HEK293 (cell line): ENCODE results near the gene ZWILCH.

ENCODE experiments used
- BCL11B ChIP-seq: fragments of 450-650 bp; formaldehyde crosslinking; IDR thresholded peaks from 2 replicates; pipeline ENCODE4 v1.5.1; 2016; ENCODE audit warnings: low read depth, missing biosample characterization, missing genetic modification characterization
- HIC1 ChIP-seq: fragments of 450-650 bp; formaldehyde crosslinking; IDR thresholded peaks from 2 replicates; pipeline ENCODE4 v1.5.1; 2016; ENCODE audit warnings: missing biosample characterization, missing genetic modification characterization
- HOXD13 ChIP-seq: sonication (generic); formaldehyde crosslinking; IDR thresholded peaks from 2 replicates; pipeline ENCODE4 v1.8.0; 2022; ENCODE audit warnings: missing genetic modification reagents, borderline replicate concordance
- KLF7 ChIP-seq: fragments of 450-650 bp; formaldehyde crosslinking; IDR thresholded peaks from 2 replicates; pipeline ENCODE4 v1.5.1; 2016; ENCODE audit warnings: missing biosample characterization, missing genetic modification characterization, borderline replicate concordance
- KLF9 ChIP-seq: fragments of 450-650 bp; formaldehyde crosslinking; IDR thresholded peaks from 2 replicates; pipeline ENCODE4 v1.5.1; 2016; ENCODE audit warnings: missing biosample characterization, missing genetic modification characterization, low read depth
- OVOL3 ChIP-seq: fragments of 450-650 bp; formaldehyde crosslinking; IDR thresholded peaks from 2 replicates; pipeline ENCODE4 v1.5.1; 2016; ENCODE audit warnings: missing biosample characterization, missing genetic modification characterization
- SALL2 ChIP-seq: fragments of 450-650 bp; formaldehyde crosslinking; IDR thresholded peaks from 2 replicates; pipeline ENCODE4 v1.5.0; 2017; ENCODE audit warnings: missing biosample characterization, mild to moderate bottlenecking, missing genetic modification characterization, borderline replicate concordance
- SP2 ChIP-seq: fragments of 450-650 bp; formaldehyde crosslinking; IDR thresholded peaks from 2 replicates; pipeline ENCODE4 v1.5.1; 2016; ENCODE audit warnings: missing biosample characterization, missing genetic modification characterization
- SP7 ChIP-seq: fragments of 450-650 bp; formaldehyde crosslinking; IDR thresholded peaks from 2 replicates; pipeline ENCODE4 v1.5.1; 2016; ENCODE audit warnings: missing biosample characterization, missing genetic modification characterization
- WT1 ChIP-seq: fragments of 450-650 bp; formaldehyde crosslinking; IDR thresholded peaks from 2 replicates; pipeline ENCODE4 v1.5.1; 2016; ENCODE audit warnings: missing biosample characterization, missing genetic modification characterization
- ZBTB10 ChIP-seq: fragments of 450-650 bp; formaldehyde crosslinking; IDR thresholded peaks from 2 replicates; pipeline ENCODE4 v1.5.1; 2016; ENCODE audit warnings: missing biosample characterization, missing genetic modification characterization
- ZBTB11 ChIP-seq: fragments of 450-650 bp; formaldehyde crosslinking; conservative IDR thresholded peaks from 2 replicates; pipeline ENCODE4 v1.5.1; 2016; ENCODE audit warnings: low read depth, missing biosample characterization, missing genetic modification characterization
- ZBTB48 ChIP-seq: fragments of 450-650 bp; formaldehyde crosslinking; IDR thresholded peaks from 2 replicates; pipeline ENCODE4 v1.5.1; 2016; ENCODE audit warnings: missing biosample characterization, missing genetic modification characterization
- ZIC2 ChIP-seq: fragments of 450-650 bp; formaldehyde crosslinking; IDR thresholded peaks from 2 replicates; pipeline ENCODE4 v1.5.1; 2016; ENCODE audit warnings: missing biosample characterization, missing genetic modification characterization
- ZNF112 ChIP-seq: fragments of 450-650 bp; formaldehyde crosslinking; IDR thresholded peaks from 2 replicates; pipeline ENCODE4 v1.5.0; 2017; ENCODE audit warnings: missing biosample characterization, missing genetic modification characterization
- ZNF114 ChIP-seq: fragments of 450-650 bp; formaldehyde crosslinking; IDR thresholded peaks from 2 replicates; pipeline ENCODE4 v1.5.0; 2017; ENCODE audit warnings: missing biosample characterization, missing genetic modification characterization
- ZNF138 ChIP-seq: fragments of 450-650 bp; formaldehyde crosslinking; IDR thresholded peaks from 2 replicates; pipeline ENCODE4 v1.5.1; 2016; ENCODE audit warnings: missing biosample characterization, missing genetic modification characterization, borderline replicate concordance
- ZNF169 ChIP-seq: fragments of 450-650 bp; formaldehyde crosslinking; IDR thresholded peaks from 2 replicates; pipeline ENCODE4 v1.5.1; 2016; ENCODE audit warnings: missing biosample characterization, missing genetic modification characterization
- ZNF2 ChIP-seq: fragments of 450-650 bp; formaldehyde crosslinking; IDR thresholded peaks from 2 replicates; pipeline ENCODE4 v1.5.1; 2016; ENCODE audit warnings: missing biosample characterization, missing genetic modification characterization
- ZNF223 ChIP-seq: fragments of 450-650 bp; formaldehyde crosslinking; IDR thresholded peaks from 2 replicates; pipeline ENCODE4 v1.5.1; 2016; ENCODE audit warnings: missing biosample characterization, missing genetic modification characterization
- ZNF23 ChIP-seq: fragments of 450-650 bp; formaldehyde crosslinking; IDR thresholded peaks from 2 replicates; pipeline ENCODE4 v1.5.1; 2016; ENCODE audit warnings: missing biosample characterization, missing genetic modification characterization, borderline replicate concordance
- ZNF449 ChIP-seq: fragments of 450-650 bp; formaldehyde crosslinking; IDR thresholded peaks from 2 replicates; pipeline ENCODE4 v1.5.1; 2017; ENCODE audit warnings: missing biosample characterization, mild to moderate bottlenecking, missing genetic modification characterization, moderate library complexity
- ZNF473 ChIP-seq: fragments of 450-650 bp; formaldehyde crosslinking; IDR thresholded peaks from 2 replicates; pipeline ENCODE4 v1.5.1; 2017; ENCODE audit warnings: missing biosample characterization, missing genetic modification characterization
- ZNF747 ChIP-seq: fragments of 450-650 bp; formaldehyde crosslinking; IDR thresholded peaks from 2 replicates; pipeline ENCODE4 v1.5.1; 2016; ENCODE audit warnings: missing biosample characterization, missing genetic modification characterization
- ZNF768 ChIP-seq: fragments of 450-650 bp; formaldehyde crosslinking; IDR thresholded peaks from 2 replicates; pipeline ENCODE4 v1.5.1; 2018; ENCODE audit warnings: missing biosample characterization, mild to moderate bottlenecking, missing genetic modification characterization
- ZNF785 ChIP-seq: fragments of 450-650 bp; formaldehyde crosslinking; IDR thresholded peaks from 2 replicates; pipeline ENCODE4 v1.5.1; 2016; ENCODE audit warnings: missing biosample characterization, missing genetic modification characterization
- ZNF837 ChIP-seq: fragments of 450-650 bp; formaldehyde crosslinking; IDR thresholded peaks from 2 replicates; pipeline ENCODE4 v1.5.1; 2016; ENCODE audit warnings: missing biosample characterization, missing genetic modification characterization
- ZNF843 ChIP-seq: fragments of 450-650 bp; formaldehyde crosslinking; IDR thresholded peaks from 2 replicates; pipeline ENCODE4 v1.5.1; 2016; ENCODE audit warnings: missing biosample characterization, missing genetic modification characterization
- TF ChIP-seq, protein P1 (sequence below): fragments of 450-650 bp; formaldehyde crosslinking; IDR thresholded peaks from 2 replicates; pipeline ENCODE4 v1.5.1; 2016; ENCODE audit warnings: missing biosample characterization, missing genetic modification characterization

ZWILCH gene

DNA sequence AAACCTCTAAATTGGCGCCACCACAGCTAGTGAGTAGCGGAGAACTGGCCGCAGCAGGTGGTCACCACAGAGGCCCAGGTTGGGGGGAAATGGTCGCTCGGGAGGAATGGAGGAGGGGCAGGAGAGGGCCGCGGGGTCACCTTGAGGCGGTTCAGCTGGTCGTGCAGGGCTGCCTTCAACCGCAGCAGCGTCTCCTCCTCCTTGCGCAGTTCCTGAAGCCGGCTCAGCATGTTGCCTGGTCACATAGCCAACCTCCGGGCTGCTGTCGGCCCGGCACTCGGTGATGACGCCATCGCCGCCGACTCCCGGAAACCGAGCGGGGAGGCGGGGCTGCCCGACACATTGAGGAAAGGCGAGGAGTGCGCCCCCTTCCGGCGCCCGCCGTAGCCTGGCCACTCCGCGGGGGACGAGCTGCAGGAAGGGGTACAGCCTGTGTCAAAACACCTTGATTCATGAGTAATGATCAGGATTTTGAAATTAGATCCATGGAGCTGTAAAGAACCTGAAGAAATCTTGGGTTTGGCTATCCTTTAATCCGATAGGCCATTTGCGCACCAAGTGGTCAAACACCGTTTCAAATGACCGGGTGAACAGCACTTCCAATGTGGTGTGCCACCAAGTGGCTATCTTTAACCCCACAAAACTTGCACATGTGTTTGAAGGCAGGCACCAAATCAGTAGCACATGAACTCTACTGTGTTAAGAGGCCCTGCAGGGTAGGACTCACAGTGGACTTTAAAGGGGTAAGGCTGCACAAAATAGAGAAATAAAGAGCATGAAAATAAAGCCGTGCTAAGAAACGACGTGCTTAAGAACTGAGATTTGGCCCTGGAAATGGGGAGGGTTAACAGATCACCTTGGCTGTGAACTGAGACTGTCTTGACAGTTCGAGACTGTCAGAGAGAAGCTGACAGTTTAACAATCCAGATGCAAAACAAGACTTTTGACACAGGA, 7.3 kb upstream of the ZWILCH start, which contains the start of gene SNAPC5 (continued):
- TF ChIP-seq ZBTB10 (peak; percentile 98), KLF9 (tag by site-specific recombination) (peak; percentile 86; the same call in 1 of the 2 replicates), ZBTB48 (tag by site-specific recombination) (peak; percentile 6; the same call in 1 of the 2 replicates), ZNF114 (tag by site-specific recombination) (no peak), ZNF112 (tag by site-specific recombination) (no peak), HOXD13 (CRISPR knock-in tag) (0 out of 2 replicates have a peak, but pooled peaks have one; percentile 1), OVOL3 (tag by site-specific recombination) (no peak; the same call in 1 of the 2 replicates), ZNF449 (tag by site-specific recombination) (peak; percentile 44; the same call in 1 of the 2 replicates), SP2 (peak; percentile 88), KLF7 (tag by site-specific recombination) (no peak; the same call in 1 of the 2 replicates), BCL11B (tag by site-specific recombination) (no peak), ZNF473 (tag by site-specific recombination) (no peak), ZNF747 (tag by site-specific recombination) (no peak), SP7 (peak; percentile 94), ZNF843 (tag by site-specific recombination) (peak; percentile 83), ZNF837 (peak; percentile 77; the same call in 1 of the 2 replicates), ZNF169 (no peak), ZIC2 (tag by site-specific recombination) (peak; percentile 84), ZNF223 (tag by site-specific recombination) (no peak), WT1 (tag by site-specific recombination) (peak; percentile 80), HIC1 (peak; percentile 93), ZNF768 (tag by site-specific recombination) (peak; percentile 1; the same call in 1 of the 2 replicates), ZNF2 (tag by site-specific recombination) (peak; percentile 97), ZNF785 (0 out of 2 replicates have a peak, but pooled peaks have one; percentile 63), SALL2 (no peak), ZNF23 (tag by site-specific recombination) (no peak), ZBTB11 (tag by site-specific recombination) (peak; percentile 75), ZNF138 (tag by site-specific recombination) (no peak)
- TF ChIP-seq, protein P1, sequence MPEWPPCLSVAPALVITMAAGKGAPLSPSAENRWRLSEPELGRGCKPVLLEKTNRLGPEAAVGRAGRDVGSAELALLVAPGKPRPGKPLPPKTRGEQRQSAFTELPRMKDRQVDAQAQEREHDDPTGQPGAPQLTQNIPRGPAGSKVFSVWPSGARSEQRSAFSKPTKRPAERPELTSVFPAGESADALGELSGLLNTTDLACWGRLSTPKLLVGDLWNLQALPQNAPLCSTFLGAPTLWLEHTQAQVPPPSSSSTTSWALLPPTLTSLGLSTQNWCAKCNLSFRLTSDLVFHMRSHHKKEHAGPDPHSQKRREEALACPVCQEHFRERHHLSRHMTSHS (tag by site-specific recombination) = no peak
